Articular chondrocyte of knee joint (primary cell): ENCODE results near the gene NRP1. TPM values are rescaled to one million over a fixed set of nuclear protein-coding genes. Genes with fewer than 3 reads are reported as not detected.

Source experiments
- small RNA-seq: library from RNA; depleted of rRNA; stranded (forward); fragments of <200 nt; gene quantifications from one replicate; pipeline ENCODE3, GENCODE V24; 2012
- total RNA-seq: library from RNA; depleted of rRNA; stranded (reverse); fragments of >200 nt; gene quantifications from 2 replicates; pipeline ENCODE4 v1.2.3, GENCODE V29; 2012

Gene NRP1
- 139 and 153 TPM in 2 replicates for total RNA-seq

GRCh38 chr10:33334153-33334804, at the start of gene NRP1:
Gene NRP1, minus strand, starts transcription at chr10:33334667. Its CDS starts 285 bp downstream, at chr10:33334382.

Small RNA genes lying within 50 kb of the gene (small RNA-seq; reads per million reads assigned to genes)
- not detected for gene AL353600.1
- gene RN7SL398P, result not detected
